ENCODE results near the gene HSPB6.

The HSPB6 gene

GRCh38 chr19:35764432-35765315 lies 7.8 kb upstream of the HSPB6 start:
- DNase-seq, result no peak

GRCh38 chr19:35760711-35761349 lies 4.0 kb upstream of the HSPB6 start:
- DNase-seq, result no peak

GRCh38 chr19:35759697-35760096 lies 2.9 kb upstream of the HSPB6 start:
- no peak for DNase-seq

GRCh38 chr19:35757749-35758608 lies 1.1 kb upstream of the HSPB6 start, which contains the start of gene PROSER3:
Gene PROSER3, plus strand, starts transcription at chr19:35758176. Its CDS starts 40 bp downstream, at chr19:35758216.
- peak; percentile 97 for DNase-seq

- no peak for DNase-seq
These were observed 461 bp upstream of the HSPB6 start for GRCh38 chr19:35757231-35757748.

GRCh38 chr19:35755550-35756376 lies 1.1 kb downstream of the HSPB6 start:
- DNase-seq, result peak; percentile 47

GRCh38 chr19:35755131-35755549 lies 1.7 kb downstream of the HSPB6 start:
- DNase-seq, result no peak

GRCh38 chr19:35754370-35755130 lies 2.3 kb downstream of the HSPB6 start:
- no peak for DNase-seq

GRCh38 chr19:35753634-35754369 lies 3.0 kb downstream of the HSPB6 start:
- no peak for DNase-seq

GRCh38 chr19:35752746-35753350 lies 4.0 kb downstream of the HSPB6 start:
- no peak for DNase-seq

- DNase-seq, result no peak
These were observed 4.7 kb downstream of the HSPB6 start for GRCh38 chr19:35751839-35752745.

GRCh38 chr19:35750167-35750566 lies 6.7 kb downstream of the HSPB6 start:
- DNase-seq, result no peak

- DNase-seq, result peak; percentile 98
These were observed 8.5 kb downstream of the HSPB6 start, which contains the start of gene LIN37 for GRCh38 chr19:35748106-35749020. Gene LIN37, plus strand, starts transcription at chr19:35748576. Its CDS starts 149 bp downstream, at chr19:35748725.

GRCh38 chr19:35746531-35746930 lies 10.3 kb downstream of the HSPB6 start:
- DNase-seq, result no peak

- no peak for DNase-seq
These were observed 10.8 kb downstream of the HSPB6 start for GRCh38 chr19:35746087-35746462.

GRCh38 chr19:35745328-35746086 lies 11.3 kb downstream of the HSPB6 start, which contains the start of the genes PSENEN and U2AF1L4:
Gene PSENEN, plus strand, starts transcription at chr19:35745651. Its CDS starts 280 bp downstream, at chr19:35745931.
Gene U2AF1L4, minus strand, starts transcription at chr19:35745418. Its CDS starts 27 bp downstream, at chr19:35745391.
- DNase-seq, result peak; percentile 96

Measured in activated CD4-positive, alpha-beta T cell treated with anti-CD3 and anti-CD28 coated beads for 1 hour (primary cell).